HG03442 (cell line): ENCODE results near the gene SCGB1C2.
"Not testable (repeated sequence)": the region's sequence is repeated elsewhere in the genome, so short reads cannot be mapped to it uniquely, and the experiment has no call there.

ENCODE experiments used
- ATAC-seq: cut with Tn5 transposase; IDR thresholded peaks from one replicate; pipeline ENCODE4 v1.9.1; 2021; ENCODE audit warnings: mild to moderate bottlenecking, moderate library complexity; ENCODE audit not compliant: unreplicated experiment

The SCGB1C2 gene

GRCh38 chr17:148757-149156, 11.4 kb downstream of the SCGB1C2 start:
- ATAC-seq = no peak

- no peak for ATAC-seq
Observed at GRCh38 chr17:149231-149630, 11.9 kb downstream of the SCGB1C2 start.

- no peak for ATAC-seq
Observed at GRCh38 chr17:149897-150584, 12.7 kb downstream of the SCGB1C2 start.

GRCh38 chr17:151004-151403, 13.6 kb downstream of the SCGB1C2 start:
- no peak for ATAC-seq

GRCh38 chr17:151886-152859, 14.8 kb downstream of the SCGB1C2 start:
- ATAC-seq = no peak

GRCh38 chr17:152860-153420, 15.6 kb downstream of the SCGB1C2 start:
- ATAC-seq = no peak

- ATAC-seq = no peak
Observed at GRCh38 chr17:153851-154250, 16.5 kb downstream of the SCGB1C2 start.

- ATAC-seq = no peak
Observed at GRCh38 chr17:155576-155975, 18.2 kb downstream of the SCGB1C2 start.

GRCh38 chr17:156094-156621, 18.8 kb downstream of the SCGB1C2 start:
- ATAC-seq = no peak

- ATAC-seq = no peak
Observed at GRCh38 chr17:156946-157345, 19.6 kb downstream of the SCGB1C2 start.

GRCh38 chr17:157901-158300, 20.5 kb downstream of the SCGB1C2 start:
- no peak for ATAC-seq

GRCh38 chr17:158379-158778, 21.0 kb downstream of the SCGB1C2 start:
- ATAC-seq = no peak

- no peak for ATAC-seq
Observed at GRCh38 chr17:159609-160008, 22.2 kb downstream of the SCGB1C2 start.

- ATAC-seq = no peak
Observed at GRCh38 chr17:160336-160735, 23.0 kb downstream of the SCGB1C2 start.

- no peak for ATAC-seq
Observed at GRCh38 chr17:161481-161880, 24.1 kb downstream of the SCGB1C2 start.

- no peak for ATAC-seq
Observed at GRCh38 chr17:162689-163088, 25.3 kb downstream of the SCGB1C2 start.

- ATAC-seq = no peak
Observed at GRCh38 chr17:163514-164098, 26.2 kb downstream of the SCGB1C2 start.

- ATAC-seq = no peak
Observed at GRCh38 chr17:164303-165235, 27.2 kb downstream of the SCGB1C2 start.

- ATAC-seq = no peak
Observed at GRCh38 chr17:165939-166338, 28.6 kb downstream of the SCGB1C2 start.

GRCh38 chr17:168614-169013, 31.2 kb downstream of the SCGB1C2 start:
- ATAC-seq = not testable (repeated sequence)
